Muscle layer of colon (tissue), 2 donors: Measurements from ENCODE around the gene XYLB.
"Not testable (repeated sequence)": the region's sequence is repeated elsewhere in the genome, so short reads cannot be mapped to it uniquely, and the experiment has no call there.

Experiments used
- H3K27ac ChIP-seq: one replicate; pipeline ENCODE4 v1.7.0; 2013; ENCODE audit warnings: low read depth, mild to moderate bottlenecking, low read length, moderate library complexity
- H3K27me3 ChIP-seq, 2 donors: one replicate each; pipeline ENCODE4 v1.7.0; 2013; ENCODE audit warnings: low read length in 2 of 2, mild to moderate bottlenecking in 2 of 2; ENCODE audit not compliant: insufficient read depth in 2 of 2, control insufficient read depth in 1 of 2
- H3K36me3 ChIP-seq: one replicate; pipeline ENCODE4 v1.7.0; 2013; ENCODE audit warnings: mild to moderate bottlenecking, low read length; ENCODE audit not compliant: insufficient read depth
- H3K4me1 ChIP-seq: one replicate; pipeline ENCODE4 v1.7.0; 2013; ENCODE audit warnings: mild to moderate bottlenecking, low read length; ENCODE audit not compliant: insufficient read depth
- H3K4me3 ChIP-seq, 2 donors: one replicate each; pipeline ENCODE4 v1.7.0; 2013; ENCODE audit warnings: low read length in 2 of 2, low read depth in 1 of 2, mild to moderate bottlenecking in 1 of 2, moderate library complexity in 1 of 2
- H3K9ac ChIP-seq: one replicate; pipeline ENCODE4 v1.7.0; 2013; ENCODE audit warnings: low read length
- H3K9me3 ChIP-seq: one replicate; pipeline ENCODE4 v1.7.0; 2013; ENCODE audit warnings: mild to moderate bottlenecking, low read length
- donor health status: abdominal sarcoma.
- donor health status: Adenocarcinoma of cecum.

The XYLB gene

DNA sequence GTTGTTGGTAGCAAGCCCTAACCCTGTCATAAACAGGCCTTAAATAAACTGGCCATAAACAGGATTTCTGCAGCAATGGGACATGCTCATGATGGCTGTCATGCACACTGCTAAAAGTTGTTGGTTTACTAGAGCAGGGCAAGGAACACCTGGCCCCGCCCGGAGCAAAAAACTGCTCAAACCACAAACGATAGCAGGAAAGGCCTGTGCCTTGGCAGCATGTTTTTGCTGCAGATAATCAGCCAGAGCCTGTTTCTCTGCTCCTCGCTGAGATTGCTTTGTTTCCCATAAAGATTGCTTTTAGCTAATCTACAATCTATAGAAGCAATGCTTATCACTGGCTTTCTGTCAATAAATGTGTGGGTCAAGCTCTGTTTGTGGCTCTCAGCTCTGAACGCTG lies 74.2 kb downstream of the XYLB start:
- H3K27ac ChIP-seq, H3K27me3 ChIP-seq, H3K9ac ChIP-seq, H3K36me3 ChIP-seq, H3K4me1 ChIP-seq, H3K4me3 ChIP-seq, H3K9me3 ChIP-seq: not testable (repeated sequence)

- Histone ChIP-seq H3K4me1 (no peaks in the 10 kb centered on the region), H3K9ac (no peak overlapping the region), H3K27ac (no peak overlapping the region), H3K27me3 (no peaks in the 10 kb centered on the region), H3K9me3 (no peaks in the 10 kb centered on the region), H3K4me3 (no peak overlapping the region), H3K36me3 (no peaks in the 10 kb centered on the region)
Measured at GRCh38 chr3:38421679-38422336, 75.2 kb downstream of the XYLB start.

- not testable (repeated sequence) for H3K27ac ChIP-seq, H3K9ac ChIP-seq, H3K4me3 ChIP-seq, H3K9me3 ChIP-seq, H3K27me3 ChIP-seq, H3K4me1 ChIP-seq, H3K36me3 ChIP-seq
Measured at GRCh38 chr3:38426798-38427426, 80.3 kb downstream of the XYLB start.

GRCh38 chr3:38432871-38433658 lies 86.5 kb downstream of the XYLB start:
- not testable (repeated sequence) for H3K36me3 ChIP-seq, H3K4me3 ChIP-seq, H3K9ac ChIP-seq, H3K9me3 ChIP-seq, H3K4me1 ChIP-seq, H3K27ac ChIP-seq, H3K27me3 ChIP-seq

- not testable (repeated sequence) for H3K9me3 ChIP-seq, H3K9ac ChIP-seq
Measured at GRCh38 chr3:38433661-38434060, 87.1 kb downstream of the XYLB start.

DNA sequence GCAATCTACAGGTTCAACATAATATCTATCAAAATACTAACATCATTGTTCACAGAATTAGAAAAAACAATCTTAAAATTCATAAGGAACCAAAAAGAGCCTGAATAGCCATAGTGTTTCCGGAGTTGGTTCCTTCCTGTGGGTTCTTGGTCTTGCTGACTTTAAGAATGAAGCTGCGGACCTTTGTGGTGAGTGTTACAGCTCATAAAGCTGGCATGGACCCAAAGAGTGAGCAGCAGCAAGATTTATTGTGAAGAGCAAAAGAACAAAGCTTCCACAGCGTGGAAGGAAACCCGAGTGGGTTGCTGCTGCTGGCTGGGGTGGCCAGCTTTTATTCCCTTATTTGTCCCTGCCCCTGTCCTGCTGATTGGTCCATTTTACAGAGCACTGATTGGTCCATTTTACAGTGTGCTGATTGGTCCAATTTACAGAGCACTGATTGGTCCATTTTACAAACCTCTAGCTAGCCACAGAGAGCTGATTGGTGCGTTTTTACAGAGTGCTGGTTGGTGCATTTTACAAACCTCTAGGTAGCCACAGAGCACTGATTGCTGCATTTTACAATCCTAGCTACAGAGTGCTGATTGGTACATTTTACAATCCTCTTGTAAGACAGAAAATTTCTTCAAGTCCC lies 92.0 kb downstream of the XYLB start:
- H3K9ac ChIP-seq, H3K36me3 ChIP-seq, H3K4me1 ChIP-seq, H3K4me3 ChIP-seq, H3K27me3 ChIP-seq, H3K9me3 ChIP-seq, H3K27ac ChIP-seq: not testable (repeated sequence)

More at GRCh38 chr3:38433661-38434060, 87.1 kb downstream of the XYLB start:
- H3K27me3 ChIP-seq, H3K4me3 ChIP-seq, H3K4me1 ChIP-seq, H3K36me3 ChIP-seq, H3K27ac ChIP-seq: not testable (repeated sequence)

- H3K4me3 ChIP-seq, H3K9me3 ChIP-seq, H3K36me3 ChIP-seq, H3K27ac ChIP-seq, H3K27me3 ChIP-seq, H3K4me1 ChIP-seq, H3K9ac ChIP-seq: not testable (repeated sequence)
Measured at GRCh38 chr3:38443205-38443604, 96.6 kb downstream of the XYLB start.

DNA sequence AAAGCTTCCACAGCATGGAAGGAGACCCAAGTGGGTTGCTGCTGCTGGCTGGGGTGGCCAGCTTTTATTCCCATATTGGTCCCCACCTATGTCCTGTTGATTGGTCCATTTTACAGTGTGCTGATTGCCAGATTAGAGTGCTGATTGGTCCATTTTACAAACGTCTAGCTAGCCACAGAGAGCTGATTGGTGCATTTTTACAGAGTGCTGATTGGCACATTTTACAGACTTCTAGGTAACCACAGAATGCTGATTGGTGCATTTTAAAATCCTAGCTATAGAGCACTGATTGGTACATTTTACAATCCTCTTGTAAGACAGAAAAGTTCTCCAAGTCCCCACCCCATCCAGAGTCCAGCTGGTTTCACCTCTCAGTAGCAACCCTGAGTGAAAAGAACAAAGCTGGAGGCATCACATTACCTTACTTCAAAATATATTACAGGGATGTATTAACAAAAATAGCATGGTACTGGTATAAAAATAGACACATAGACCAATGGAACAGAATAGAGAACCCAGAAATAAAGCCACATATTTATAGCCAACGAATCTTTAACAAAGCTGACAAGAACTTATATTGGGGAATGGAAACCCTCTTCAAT lies 99.6 kb downstream of the XYLB start:
- Histone ChIP-seq H3K9ac (no peak overlapping the region), H3K4me1 (no peaks in the 10 kb centered on the region), H3K4me3 (no peak overlapping the region), H3K27me3 (no peaks in the 10 kb centered on the region), H3K9me3 (no peaks in the 10 kb centered on the region), H3K36me3 (no peaks in the 10 kb centered on the region), H3K27ac (no peak overlapping the region)

- H3K36me3 ChIP-seq, result no peaks in the 10 kb centered on the region
- no peaks in the 10 kb centered on the region for H3K27me3 ChIP-seq
- no peaks in the 10 kb centered on the region for H3K4me1 ChIP-seq
- H3K4me3 ChIP-seq, result no peak overlapping the region
- H3K9me3 ChIP-seq, result no peaks in the 10 kb centered on the region
- H3K27ac ChIP-seq, result no peak overlapping the region
- no peak overlapping the region for H3K9ac ChIP-seq
Measured at GRCh38 chr3:38446812-38447211, 100.2 kb downstream of the XYLB start.

DNA sequence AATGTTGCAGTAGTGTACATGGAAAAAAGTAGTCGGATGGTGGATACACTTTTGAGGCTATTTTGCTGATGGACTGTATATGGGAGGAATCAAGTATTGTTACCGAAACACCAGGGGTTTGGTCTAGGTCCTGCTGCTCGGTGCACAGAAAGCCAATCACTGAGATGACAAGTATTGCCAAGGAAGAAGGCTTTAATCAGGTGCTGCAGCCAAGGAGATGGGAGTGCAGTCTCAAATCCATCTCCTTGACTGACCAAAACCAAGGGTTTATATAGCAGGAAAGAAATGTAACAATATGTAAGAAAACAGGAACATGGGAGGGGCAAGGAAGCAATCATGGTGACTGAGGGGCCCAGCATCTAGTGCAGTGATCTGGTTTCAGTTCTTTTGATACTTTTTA lies 104.3 kb downstream of the XYLB start:
- Histone ChIP-seq H3K9me3 (no peaks in the 10 kb centered on the region), H3K9ac (no peak overlapping the region), H3K36me3 (no peaks in the 10 kb centered on the region), H3K27ac (no peak overlapping the region), H3K4me3 (no peak overlapping the region), H3K4me1 (peaks cover 2% of the 10 kb centered on the region), H3K27me3 (no peaks in the 10 kb centered on the region)
